Upper lobe of left lung (tissue), 6 donors: ENCODE data around the gene GET4. TPM values are rescaled to one million over a fixed set of nuclear protein-coding genes. Genes with fewer than 3 reads are reported as not detected.

Experiments used
- ATAC-seq, 2 donors: fragments of 200-7000 bp; cut with Tn5 transposase; one replicate each; pipeline ENCODE4 v1.9.1; 2022; ENCODE audit warnings: mild to moderate bottlenecking in 2 of 2, moderate library complexity in 2 of 2; ENCODE audit not compliant: low FRiP score in 2 of 2
- DNase-seq, 2 donors: peaks; one replicate each; pipeline ENCODE4 v3.0.0-alpha.2; 2019 to 2020
- H3K27ac ChIP-seq, 4 donors: fragments of 200-600 bp; sonication (generic); one replicate each; pipeline ENCODE4 v1.5.1; 2016 to 2019
- H3K27me3 ChIP-seq, 4 donors: fragments of 200-600 bp; sonication (generic); one replicate each; pipeline ENCODE4 v1.5.1; 2017 to 2019
- H3K36me3 ChIP-seq, 4 donors: fragments of 200-600 bp; sonication (generic); one replicate each; pipeline ENCODE4 v1.5.1; 2016 to 2019
- H3K4me1 ChIP-seq, 4 donors: fragments of 200-600 bp; sonication (generic); one replicate each; pipeline ENCODE4 v1.5.1; 2018 to 2019
- H3K4me3 ChIP-seq, 4 donors: fragments of 200-600 bp; sonication (generic); one replicate each; pipeline ENCODE4 v1.5.1; 2017 to 2019; ENCODE audit warnings: mild to moderate bottlenecking in 2 of 4, moderate library complexity in 1 of 4
- H3K9me3 ChIP-seq, 4 donors: fragments of 200-600 bp; sonication (generic); one replicate each; pipeline ENCODE4 v1.5.1; 2018 to 2019
- CTCF ChIP-seq, 6 experiments: fragments of 450-650 bp in 4 of 6; fragments of 200-600 bp in 2 of 6; sonication (generic) in 2 of 6; IDR thresholded peaks; one replicate each; pipeline ENCODE4 v1.5.1; 2016 to 2019; ENCODE audit warnings: antibody characterized with exemption in 6 of 6
- EP300 ChIP-seq, 4 donors: sonication (generic); formaldehyde crosslinking; IDR thresholded peaks; one replicate each; pipeline ENCODE4 v1.5.1; 2017; ENCODE audit warnings: antibody characterized with exemption in 4 of 4, control low read depth in 2 of 4
- POLR2A ChIP-seq, 4 donors: fragments of 450-650 bp; IDR thresholded peaks; one replicate each; pipeline ENCODE4 v1.5.1; 2016 to 2017; ENCODE audit warnings: antibody characterized with exemption in 4 of 4, mild to moderate bottlenecking in 2 of 4
- POLR2AphosphoS5 ChIP-seq, 2 donors: sonication (generic); formaldehyde crosslinking; IDR thresholded peaks; one replicate each; pipeline ENCODE4 v1.5.1; 2017; ENCODE audit warnings: antibody characterized with exemption in 2 of 2
- WGBS, 2 donors: methylation state at CpG; one replicate each; pipeline ENCODE4 v1.1.5; 2017 to 2018; 5-methylcytosine and 5-hydroxymethylcytosine counted together
- total RNA-seq, 6 donors: library from RNA; depleted of rRNA in 4 of 6; stranded (reverse); fragments of >200 nt in 4 of 6; gene quantifications; one replicate each; pipeline versions ENCODE4 v1.1.0 to v1.2.1, GENCODE V29; 2016 to 2021
- donor health status: DM: no; HTN: no; CAD: no; lungs with moderate emphysema.
- donor health status: DM: no; HTN: yes; CAD: no; lungs with severe emphysema.

The GET4 gene
- total RNA-seq, 6 donors from 2014 or later = 26.0 to 82.6 (median 40.8) TPM

GRCh38 chr7:831596-832166, 44.7 kb upstream of the GET4 start:
- H3K27me3 ChIP-seq = no peaks in the 10 kb centered on the region
- peak overlapping the region; percentile 81 to 92 (median 88) for H3K27ac ChIP-seq
- no peak for DNase-seq
- peaks cover 0 to 7% (median 3%) of the 10 kb centered on the region in 4 donors for H3K36me3 ChIP-seq
- peak in 1 of 4 donors; percentile 68 for TF ChIP-seq EP300 (IDR thresholded peaks at IDR 0.05)
- TF ChIP-seq POLR2AphosphoS5 (IDR thresholded peaks at IDR 0.05) = peak in 1 of 2 donors; percentile 31
- TF ChIP-seq CTCF (IDR thresholded peaks at IDR 0.05) = no peak
- peaks cover 34 to 54% (median 40%) of the 10 kb centered on the region in 4 donors for H3K4me1 ChIP-seq
- WGBS, 2 donors = 10 to 12% methylated on average over 7 of the region's 7 CpGs
- ATAC-seq = peak; percentile 73 to 83
- H3K4me3 ChIP-seq = peak overlapping the region in 2 of 4 donors; percentile 7 to 19
- H3K9me3 ChIP-seq = no peaks in the 10 kb centered on the region

- Histone ChIP-seq H3K4me1 (peaks cover 30 to 53% (median 41%) of the 10 kb centered on the region in 4 donors), H3K27me3 (no peaks in the 10 kb centered on the region), H3K4me3 (peak within 1 kb of the TSS in 2 of 4 donors; percentile 7 to 19), H3K9me3 (no peaks in the 10 kb centered on the region), H3K27ac (peak within 1 kb of the TSS; percentile 81 to 92 (median 88)), H3K36me3 (peaks cover 0 to 13% (median 3%) of the 10 kb centered on the region in 4 donors)
- WGBS, 2 donors = 42 to 51% methylated on average over 24 of the region's 24 CpGs
- TF ChIP-seq CTCF (IDR thresholded peaks at IDR 0.05) (no peak), POLR2AphosphoS5 (IDR thresholded peaks at IDR 0.05) (peak in 1 of 2 donors; percentile 43), POLR2A (IDR thresholded peaks at IDR 0.05) (peak in 1 of 4 donors; percentile 32), EP300 (IDR thresholded peaks at IDR 0.05) (peak in 2 of 4 donors; percentile 53 to 63)
- peak in 1 of 2 donors; percentile 64 for DNase-seq
- peak; percentile 41 to 81 for ATAC-seq
Observed at GRCh38 chr7:832167-832967, 44.0 kb upstream of the GET4 start, which contains the start of gene SUN1. TSS of gene SUN1 (plus strand) at chr7:832476. CDS start at chr7:832525, 49 bp downstream.

GRCh38 chr7:832968-833424, 43.4 kb upstream of the GET4 start:
- ATAC-seq (no peak), DNase-seq (no peak)
- H3K36me3 ChIP-seq = peaks cover 0 to 15% (median 3%) of the 10 kb centered on the region in 4 donors
- H3K4me3 ChIP-seq = no peak overlapping the region
- TF ChIP-seq POLR2A (IDR thresholded peaks at IDR 0.05) (no peak), EP300 (IDR thresholded peaks at IDR 0.05) (no peak), CTCF (IDR thresholded peaks at IDR 0.05) (no peak), POLR2AphosphoS5 (IDR thresholded peaks at IDR 0.05) (no peak)
- no peaks in the 10 kb centered on the region for H3K9me3 ChIP-seq
- peaks cover 30 to 49% (median 41%) of the 10 kb centered on the region in 4 donors for H3K4me1 ChIP-seq
- H3K27ac ChIP-seq = peak overlapping the region; percentile 81 to 92 (median 88)
- no peaks in the 10 kb centered on the region for H3K27me3 ChIP-seq
- 91 to 94% methylated on average over 15 of the region's 15 CpGs for WGBS, 2 donors

- Histone ChIP-seq H3K4me3 (no peak overlapping the region), H3K27ac (peak overlapping the region; percentile 23 to 89 (median 73)), H3K4me1 (peaks cover 30 to 49% (median 41%) of the 10 kb centered on the region in 4 donors), H3K36me3 (peaks cover under 1 to 16% (median 4%) of the 10 kb centered on the region in 4 donors), H3K9me3 (no peaks in the 10 kb centered on the region), H3K27me3 (no peaks in the 10 kb centered on the region)
- no peak for ATAC-seq
- 85 to 91% methylated on average over 8 of the region's 8 CpGs for WGBS, 2 donors
- DNase-seq = no peak
- no peak for TF ChIP-seq POLR2A (IDR thresholded peaks at IDR 0.05)
- no peak for TF ChIP-seq EP300 (IDR thresholded peaks at IDR 0.05)
- TF ChIP-seq CTCF (IDR thresholded peaks at IDR 0.05) = no peak
Observed at GRCh38 chr7:833601-834258, 42.6 kb upstream of the GET4 start.
